SIG-M5 (cell line): Measurements from ENCODE around the gene DENND11.

Experiments used
- DNase-seq: peaks from one replicate; lab custom pipeline; 2025; lab: John Stamatoyannopoulos, UW

The DENND11 gene

GRCh38 chr7:141676618-141677017, 25.3 kb downstream of the DENND11 start:
- DNase-seq: no peak

- DNase-seq: no peak
Observed at GRCh38 chr7:141675436-141676215, 26.3 kb downstream of the DENND11 start.

- DNase-seq: no peak
Observed at GRCh38 chr7:141674702-141675101, 27.3 kb downstream of the DENND11 start.

GRCh38 chr7:141674171-141674671, 27.7 kb downstream of the DENND11 start:
- DNase-seq: no peak

- no peak for DNase-seq
Observed at GRCh38 chr7:141673346-141673745, 28.6 kb downstream of the DENND11 start.

GRCh38 chr7:141671705-141672496, 30.1 kb downstream of the DENND11 start:
- DNase-seq: peak; percentile 28

GRCh38 chr7:141668853-141669252, 33.1 kb downstream of the DENND11 start:
- no peak for DNase-seq

- DNase-seq: no peak
Observed at GRCh38 chr7:141666071-141666470, 35.9 kb downstream of the DENND11 start.

GRCh38 chr7:141665208-141666035, 36.5 kb downstream of the DENND11 start:
- no peak for DNase-seq

- no peak for DNase-seq
Observed at GRCh38 chr7:141664450-141664849, 37.5 kb downstream of the DENND11 start.

- no peak for DNase-seq
Observed at GRCh38 chr7:141663081-141663849, 38.7 kb downstream of the DENND11 start.

GRCh38 chr7:141660259-141660658, 41.7 kb downstream of the DENND11 start:
- peak; percentile 2 for DNase-seq

- DNase-seq: no peak
Observed at GRCh38 chr7:141659501-141659900, 42.5 kb downstream of the DENND11 start.

GRCh38 chr7:141654551-141654950, 47.4 kb downstream of the DENND11 start:
- DNase-seq: peak; percentile 1

GRCh38 chr7:141652691-141653090, 49.3 kb downstream of the DENND11 start:
- DNase-seq: no peak
